HEK293 (cell line): ENCODE data around the gene UNC5B.

ENCODE experiments used
- FEZF1 ChIP-seq: fragments of 450-650 bp; formaldehyde crosslinking; IDR thresholded peaks from 2 replicates; pipeline ENCODE4 v1.5.1; 2016; ENCODE audit warnings: missing biosample characterization, missing genetic modification characterization
- ZNF510 ChIP-seq: fragments of 450-650 bp; formaldehyde crosslinking; IDR thresholded peaks from 2 replicates; pipeline ENCODE4 v1.5.1; 2018; ENCODE audit warnings: mild to moderate bottlenecking, missing genetic modification characterization, missing biosample characterization; ENCODE audit not compliant: insufficient replicate concordance

GRCh38 chr10:71247804-71248203, 35.4 kb downstream of the UNC5B start:
- TF ChIP-seq ZNF510 (tag by site-specific recombination) (no peak), FEZF1 (no peak)
